ES-I3 (cell line): ENCODE measurements around the gene NINL.
"Not testable (repeated sequence)": the region's sequence is repeated elsewhere in the genome, so short reads cannot be mapped to it uniquely, and the experiment has no call there.

Experiments
- H3K36me3 ChIP-seq: 2 replicates; pipeline ENCODE4 v1.6.1; 2013; ENCODE audit warnings: mild to moderate bottlenecking, low read length, control low read depth, moderate library complexity; ENCODE audit not compliant: insufficient read depth
- H3K4me1 ChIP-seq: 2 replicates; pipeline ENCODE4 v1.6.1; 2013; ENCODE audit warnings: mild to moderate bottlenecking, control low read depth, low read length; ENCODE audit not compliant: insufficient read depth
- H3K9ac ChIP-seq: 2 replicates; pipeline ENCODE4 v1.6.1; 2013; ENCODE audit warnings: low read depth, mild to moderate bottlenecking, low read length, moderate library complexity
- H3K9me3 ChIP-seq: 2 replicates; pipeline ENCODE4 v1.6.1; 2013; ENCODE audit warnings: mild to moderate bottlenecking, low read length, moderate library complexity; ENCODE audit not compliant: control insufficient read depth, insufficient read depth

Gene NINL

DNA sequence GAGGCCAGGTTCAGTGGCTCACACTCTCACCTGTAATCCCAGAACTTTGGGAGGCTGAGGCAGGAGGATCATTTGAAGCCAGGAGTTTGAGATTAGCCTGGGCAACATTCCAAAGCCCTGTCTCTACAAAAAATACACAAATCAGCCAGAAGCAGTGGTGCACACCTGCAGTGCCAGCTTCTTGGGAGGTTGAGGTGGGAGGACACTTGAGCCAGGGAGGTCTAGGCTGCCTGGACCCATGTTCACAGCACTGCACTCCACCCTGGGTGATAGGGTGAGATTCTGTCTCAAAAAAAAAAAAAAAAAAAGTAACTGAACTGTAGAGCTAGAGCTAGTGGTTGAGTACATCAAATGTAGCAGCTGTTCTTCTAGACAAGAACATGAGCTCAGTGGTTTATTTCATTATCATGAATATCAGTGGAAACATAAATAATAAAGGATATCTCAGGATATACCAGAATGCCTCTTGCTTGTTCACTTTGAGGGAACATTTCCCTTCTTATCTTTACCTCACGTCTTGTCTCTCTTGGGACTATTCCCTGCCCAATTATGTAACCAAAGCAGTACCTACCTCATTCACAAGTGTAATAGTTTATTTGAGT is 20.9 kb upstream of the NINL start:
- H3K9me3 ChIP-seq: no peaks in the 10 kb centered on the region
- H3K9ac ChIP-seq: no peak overlapping the region
- H3K4me1 ChIP-seq: no peaks in the 10 kb centered on the region
- H3K36me3 ChIP-seq: no peaks in the 10 kb centered on the region

DNA sequence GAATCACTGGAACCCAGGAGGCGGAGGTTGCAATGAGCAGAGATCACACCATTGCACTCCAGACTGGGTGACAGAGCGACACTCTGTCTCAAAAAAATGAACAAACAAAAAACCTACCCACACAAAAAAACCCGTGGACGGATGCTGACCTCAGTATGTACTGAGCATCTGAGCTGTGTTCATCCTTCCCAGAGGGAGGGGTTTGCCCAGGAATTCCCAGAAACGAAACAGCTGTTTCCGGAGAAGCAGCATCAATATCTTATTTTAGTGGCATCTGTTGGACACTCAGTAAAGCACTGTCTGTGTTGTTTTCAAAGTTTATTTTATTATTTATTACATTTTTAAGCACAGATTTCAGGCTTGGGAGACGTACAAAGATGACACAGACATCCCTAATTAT is 19.8 kb upstream of the NINL start:
- H3K9me3 ChIP-seq: no peaks in the 10 kb centered on the region
- no peaks in the 10 kb centered on the region for H3K36me3 ChIP-seq
- H3K9ac ChIP-seq: no peak overlapping the region
- H3K4me1 ChIP-seq: no peaks in the 10 kb centered on the region

DNA sequence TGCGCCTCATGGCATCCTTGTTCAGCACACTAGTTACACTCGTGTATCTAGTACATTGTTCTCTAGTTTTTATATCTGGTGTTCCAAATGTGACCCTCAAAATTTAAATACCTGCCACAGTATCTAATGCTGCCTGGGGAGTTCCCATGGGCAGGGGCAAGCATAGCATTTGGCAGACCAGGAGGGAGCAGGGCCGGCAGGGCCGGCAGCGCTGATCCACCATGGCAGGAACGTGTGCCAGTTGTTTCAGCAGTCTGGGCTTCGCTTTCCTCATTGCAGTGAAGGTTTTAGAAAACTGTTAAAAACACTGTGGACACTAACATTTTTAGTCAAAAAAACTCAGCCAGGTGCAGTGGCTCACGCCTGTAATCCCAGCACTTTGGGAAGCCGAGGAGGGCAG is 19.3 kb upstream of the NINL start:
- H3K9me3 ChIP-seq: no peaks in the 10 kb centered on the region
- H3K9ac ChIP-seq: no peak overlapping the region
- no peaks in the 10 kb centered on the region for H3K4me1 ChIP-seq
- H3K36me3 ChIP-seq: no peaks in the 10 kb centered on the region

DNA sequence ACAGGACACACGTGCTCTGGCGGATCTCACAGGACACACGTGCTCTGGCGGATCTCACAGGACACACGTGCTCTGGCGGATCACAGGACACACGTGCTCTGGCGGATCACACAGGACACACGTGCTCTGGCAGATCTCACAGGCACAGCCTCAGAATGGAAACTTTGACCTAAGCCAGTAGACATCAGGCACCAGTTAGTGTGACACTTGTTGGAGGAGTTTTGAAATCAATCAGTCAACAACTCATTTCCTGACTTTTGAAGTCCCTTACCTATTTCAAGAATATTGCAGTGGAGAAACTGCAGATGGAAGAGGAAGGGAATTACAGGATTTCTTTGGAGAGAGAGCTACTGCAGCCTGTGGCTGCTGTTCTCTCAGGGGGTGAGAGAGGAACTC is 17.6 kb upstream of the NINL start:
- not testable (repeated sequence) for H3K36me3 ChIP-seq, H3K4me1 ChIP-seq, H3K9ac ChIP-seq, H3K9me3 ChIP-seq

DNA sequence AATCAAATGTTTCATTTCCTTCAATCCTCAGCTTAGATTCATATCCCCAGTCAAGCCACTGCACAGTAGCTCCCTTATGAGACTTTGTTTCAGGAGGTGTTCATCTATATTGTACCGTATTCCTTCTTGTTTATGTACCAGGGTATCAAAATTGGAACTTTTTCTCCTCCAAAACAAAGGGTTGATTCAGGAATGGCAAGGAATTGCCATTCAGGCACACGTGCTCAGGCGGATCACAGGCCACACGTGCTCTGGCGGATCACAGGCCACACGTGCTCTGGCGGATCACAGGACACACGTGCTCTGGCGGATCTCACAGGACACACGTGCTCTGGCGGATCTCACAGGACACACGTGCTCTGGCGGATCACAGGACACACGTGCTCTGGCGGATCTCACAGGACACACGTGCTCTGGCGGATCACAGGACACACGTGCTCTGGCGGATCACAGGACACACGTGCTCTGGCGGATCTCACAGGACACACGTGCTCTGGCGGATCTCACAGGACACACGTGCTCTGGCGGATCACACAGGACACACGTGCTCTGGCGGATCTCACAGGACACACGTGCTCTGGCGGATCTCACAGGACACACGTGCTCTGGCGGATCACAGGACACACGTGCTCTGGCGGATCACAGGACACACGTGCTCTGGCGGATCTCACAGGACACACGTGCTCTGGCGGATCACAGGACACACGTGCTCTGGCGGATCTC is 17.0 kb upstream of the NINL start:
- H3K9ac ChIP-seq, H3K36me3 ChIP-seq, H3K4me1 ChIP-seq, H3K9me3 ChIP-seq: not testable (repeated sequence)

DNA sequence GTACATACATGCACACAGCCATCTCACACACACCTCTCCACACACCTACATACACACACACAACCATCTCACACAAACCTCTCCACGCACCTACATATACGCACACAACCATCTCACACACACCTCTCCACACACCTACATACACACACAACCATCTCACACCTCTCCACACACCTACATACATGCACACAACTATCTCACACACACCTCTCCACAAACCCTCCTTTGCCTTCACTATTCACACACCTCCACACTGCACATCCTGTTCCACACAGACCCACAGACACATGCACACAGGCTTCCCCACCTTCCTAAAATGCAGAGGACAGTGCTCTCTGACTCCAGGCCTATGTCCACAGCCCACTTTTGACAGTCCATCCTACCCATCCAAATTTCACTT is 16.3 kb upstream of the NINL start:
- H3K9me3 ChIP-seq: no peaks in the 10 kb centered on the region
- H3K9ac ChIP-seq: no peak overlapping the region
- no peaks in the 10 kb centered on the region for H3K4me1 ChIP-seq
- H3K36me3 ChIP-seq: no peaks in the 10 kb centered on the region

DNA sequence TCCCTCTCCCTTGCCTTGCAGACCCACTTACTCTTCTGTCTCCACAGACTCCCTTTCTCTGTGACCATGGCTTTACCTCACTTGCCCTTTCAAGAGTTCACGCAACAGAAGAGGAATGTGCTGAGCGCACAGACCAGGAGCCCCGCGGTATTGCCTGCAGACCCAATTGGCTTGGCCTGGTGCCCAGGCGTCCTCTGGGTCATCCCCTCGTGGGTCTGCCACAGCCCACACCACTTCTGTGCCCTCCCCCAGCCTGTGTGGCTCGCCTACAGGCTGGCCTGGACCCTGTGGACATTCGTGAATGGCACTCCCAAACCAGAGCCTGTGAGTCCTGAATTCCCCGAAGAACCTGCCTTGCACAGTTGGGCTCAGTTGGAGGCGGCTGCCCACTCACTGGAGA is 15.3 kb upstream of the NINL start:
- Histone ChIP-seq H3K4me1 (no peaks in the 10 kb centered on the region), H3K9ac (no peak overlapping the region), H3K9me3 (no peaks in the 10 kb centered on the region), H3K36me3 (no peaks in the 10 kb centered on the region)

DNA sequence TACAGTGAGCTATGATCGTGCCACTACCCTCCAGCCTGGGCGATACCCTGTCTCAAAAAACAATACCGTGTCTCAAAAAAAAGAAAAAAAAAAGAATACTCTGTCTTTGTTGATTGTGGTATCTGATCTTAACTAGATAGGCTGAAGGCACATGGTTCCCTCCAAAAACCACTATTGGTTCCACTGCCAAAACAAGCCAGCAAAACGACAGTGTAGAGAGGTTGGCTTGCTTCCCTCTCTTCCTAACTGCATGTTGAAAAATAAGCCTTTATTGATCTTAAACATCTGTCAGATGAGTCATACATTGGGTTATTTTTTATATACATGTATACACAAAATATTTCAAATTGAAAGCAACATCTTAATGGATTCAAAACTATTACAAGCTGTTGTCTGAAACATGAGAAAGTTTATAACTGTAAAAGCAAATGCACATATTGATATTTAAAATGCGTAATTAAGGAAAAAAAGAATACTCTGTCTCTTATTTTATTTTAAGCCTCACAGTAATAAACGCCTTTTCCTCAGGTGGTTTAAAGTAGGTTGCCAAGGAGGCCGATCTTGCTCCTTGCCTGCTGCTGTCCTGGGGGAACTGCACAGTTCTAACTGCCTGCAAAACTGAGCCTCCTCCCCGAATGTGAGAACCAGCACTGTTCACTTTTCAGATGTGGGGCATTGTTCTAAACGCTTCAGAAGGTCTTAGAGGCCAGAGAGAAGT is 7.0 kb upstream of the NINL start:
- no peak overlapping the region for H3K9ac ChIP-seq
- H3K9me3 ChIP-seq: no peaks in the 10 kb centered on the region
- no peaks in the 10 kb centered on the region for H3K4me1 ChIP-seq
- no peaks in the 10 kb centered on the region for H3K36me3 ChIP-seq

DNA sequence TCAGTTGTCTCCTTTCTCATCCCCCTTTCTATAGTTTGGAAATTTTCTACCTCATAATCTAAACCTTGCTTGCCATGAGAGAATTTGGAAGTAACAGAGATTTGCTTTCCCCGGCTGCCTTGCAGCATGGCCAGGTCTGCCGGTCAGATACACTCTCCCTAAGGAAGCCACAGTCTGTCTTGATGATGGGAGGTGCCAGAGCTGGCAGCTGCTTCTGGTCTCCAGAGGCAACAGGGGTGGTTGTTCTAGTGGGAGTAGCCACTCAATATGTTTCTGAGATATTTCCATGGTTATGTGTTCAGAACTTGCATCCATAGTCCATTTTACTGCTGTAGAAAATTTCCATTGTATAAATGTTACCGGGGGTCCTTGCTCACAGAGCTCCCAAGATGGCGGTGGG is 5.4 kb upstream of the NINL start:
- H3K36me3 ChIP-seq, H3K4me1 ChIP-seq, H3K9ac ChIP-seq, H3K9me3 ChIP-seq: not testable (repeated sequence)

DNA sequence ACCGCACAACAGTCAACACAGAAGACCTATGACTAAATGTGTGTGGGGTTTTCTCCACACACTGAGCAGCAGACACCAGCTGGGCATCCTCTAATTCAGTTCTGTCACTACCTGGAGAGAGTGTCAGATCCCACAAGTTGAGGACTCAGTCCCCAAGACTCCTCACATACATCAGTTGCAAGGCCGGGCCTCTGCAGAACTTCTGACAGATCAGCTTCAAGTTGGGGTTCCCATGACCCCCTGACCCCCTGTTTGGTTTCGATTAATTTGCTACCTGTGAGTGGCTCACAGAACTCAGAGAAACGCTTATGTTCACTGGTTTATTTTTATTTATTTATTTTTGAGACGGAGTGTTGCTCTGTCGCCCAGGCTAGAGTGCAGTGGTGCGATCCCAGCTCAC is 3.2 kb upstream of the NINL start:
- no peaks in the 10 kb centered on the region for H3K9me3 ChIP-seq
- H3K36me3 ChIP-seq: no peaks in the 10 kb centered on the region
- H3K9ac ChIP-seq: no peak overlapping the region
- no peaks in the 10 kb centered on the region for H3K4me1 ChIP-seq

DNA sequence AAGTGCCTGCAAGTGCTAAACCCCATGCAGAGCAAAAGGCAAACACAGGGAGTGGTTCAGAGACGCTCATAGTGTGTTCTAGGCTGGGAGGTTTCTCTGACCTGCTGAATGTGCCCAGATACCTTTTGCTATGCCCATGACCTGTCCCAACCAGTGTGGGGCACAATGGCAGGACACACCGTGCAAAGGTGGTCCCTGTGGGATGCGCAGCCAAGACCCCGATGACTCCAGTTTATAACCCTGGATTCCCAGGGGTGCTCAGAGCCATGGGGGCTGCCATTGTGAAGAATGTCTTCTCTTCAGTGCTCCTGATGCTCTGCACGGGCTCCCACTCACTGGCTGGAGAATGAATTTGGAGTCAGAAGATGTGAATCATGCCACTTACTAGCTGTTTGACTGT is 2.2 kb upstream of the NINL start:
- Histone ChIP-seq H3K4me1 (no peaks in the 10 kb centered on the region), H3K9me3 (no peaks in the 10 kb centered on the region), H3K9ac (no peak overlapping the region), H3K36me3 (no peaks in the 10 kb centered on the region)

DNA sequence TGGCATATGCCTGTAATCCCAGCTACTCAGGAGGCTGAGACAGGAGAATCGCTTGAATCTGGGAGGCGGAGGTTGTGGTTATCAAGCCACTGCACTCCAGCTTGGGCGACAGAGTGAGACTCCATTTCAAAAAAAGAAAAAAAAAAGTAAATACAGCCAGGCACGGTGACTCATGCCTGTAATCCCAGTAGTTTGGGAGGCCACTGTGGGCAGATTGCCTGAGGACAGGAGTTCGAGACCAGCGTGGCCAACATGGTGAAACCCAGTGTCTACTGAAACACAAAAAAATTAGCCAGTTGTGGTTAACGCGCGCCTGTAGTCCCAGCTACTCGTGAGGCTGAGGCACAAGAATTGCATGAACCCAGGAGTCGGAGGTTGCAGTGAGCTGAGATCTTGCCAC is 1.5 kb upstream of the NINL start:
- H3K9ac ChIP-seq: no peak overlapping the region
- H3K4me1 ChIP-seq: no peaks in the 10 kb centered on the region
- H3K36me3 ChIP-seq: no peaks in the 10 kb centered on the region
- no peaks in the 10 kb centered on the region for H3K9me3 ChIP-seq

DNA sequence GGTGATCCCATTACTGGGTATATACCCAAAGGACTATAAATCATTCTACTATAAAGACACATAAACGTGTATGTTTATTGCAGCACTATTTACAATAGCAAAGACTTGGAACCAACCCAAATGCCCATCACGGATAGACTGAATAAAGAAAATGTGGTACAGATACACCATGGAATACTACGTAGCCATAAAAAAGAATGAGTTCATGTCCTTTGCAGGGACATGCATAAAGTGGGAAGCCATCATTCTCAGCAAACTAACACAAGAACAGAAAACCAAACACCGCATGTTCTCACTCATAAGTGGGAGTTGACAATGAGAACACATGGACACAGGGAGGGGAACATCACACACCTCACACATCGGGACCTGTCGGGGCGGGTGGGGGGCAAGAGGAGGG is 1.7 kb downstream of the NINL start:
- H3K36me3 ChIP-seq, H3K4me1 ChIP-seq, H3K9me3 ChIP-seq, H3K9ac ChIP-seq: not testable (repeated sequence)

DNA sequence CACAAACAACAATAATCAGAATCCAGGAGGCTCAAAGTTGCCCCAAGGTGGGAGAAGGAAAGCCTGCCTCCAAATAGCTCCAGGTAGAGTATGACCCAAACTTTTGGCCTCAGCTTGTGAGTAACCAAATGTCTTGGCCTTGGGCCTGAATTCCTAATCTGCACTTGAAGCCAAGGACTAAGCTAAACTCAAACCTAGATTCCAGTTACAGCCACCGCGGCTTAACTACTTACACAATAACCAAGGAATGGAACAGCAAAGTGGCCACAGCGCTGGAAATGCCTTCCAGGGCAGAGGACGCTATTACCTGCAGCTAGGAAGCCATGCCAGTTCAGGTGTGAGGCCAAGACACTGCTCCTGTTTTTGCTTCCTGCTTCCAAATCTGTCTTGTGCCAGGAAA is 4.6 kb downstream of the NINL start:
- Histone ChIP-seq H3K9ac (no peak overlapping the region), H3K36me3 (no peaks in the 10 kb centered on the region), H3K4me1 (peaks cover 9% of the 10 kb centered on the region; the same call in 1 of the 2 replicates), H3K9me3 (no peaks in the 10 kb centered on the region)

DNA sequence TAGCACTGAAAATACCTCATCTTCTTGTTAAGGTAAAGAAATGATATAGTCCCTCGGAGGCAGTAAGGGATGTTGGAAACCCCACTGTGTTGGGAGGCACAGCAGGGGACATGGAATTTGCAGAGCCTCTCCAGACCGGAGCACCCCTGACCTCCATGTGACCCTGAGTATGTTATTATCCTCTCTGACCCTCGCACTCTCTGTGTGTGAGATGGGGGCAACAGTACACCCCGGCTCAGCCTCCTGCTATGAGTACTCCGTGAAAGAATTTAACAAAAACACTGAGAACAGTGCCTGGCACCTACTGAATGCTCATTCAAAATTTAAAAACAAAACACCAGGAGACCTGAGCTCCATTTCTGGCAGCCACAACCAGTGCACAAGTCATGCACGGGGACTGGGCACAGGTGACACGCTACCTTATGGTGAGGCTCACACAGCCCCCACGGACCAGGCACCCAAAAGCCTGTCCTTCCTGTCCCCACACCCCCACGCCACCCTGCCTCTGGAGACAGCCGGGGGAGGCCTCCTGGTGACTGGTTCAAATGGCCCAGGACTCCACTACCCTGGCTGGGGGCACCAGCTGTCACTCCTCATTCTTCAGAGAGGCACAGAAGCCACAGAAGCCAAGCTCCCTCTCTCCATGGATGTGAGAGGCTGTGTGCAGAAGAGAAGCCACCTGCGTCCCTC is 6.1 kb downstream of the NINL start:
- Histone ChIP-seq H3K9ac (no peak overlapping the region), H3K4me1 (peaks cover 9% of the 10 kb centered on the region; the same call in 1 of the 2 replicates), H3K9me3 (no peaks in the 10 kb centered on the region), H3K36me3 (no peaks in the 10 kb centered on the region)
